GM12892 (cell line): ENCODE data around the gene MIA3.

Source experiments
- POLR2A ChIP-seq: IDR thresholded peaks from 2 replicates; pipeline ENCODE4 v1.6.1; 2011; ENCODE audit warnings: low read depth, low read length, control low read depth
- POLR2AphosphoS5 ChIP-seq: IDR thresholded peaks from 2 replicates; pipeline ENCODE4 v1.6.1; 2011; ENCODE audit warnings: low read depth, low read length, control low read depth

DNA sequence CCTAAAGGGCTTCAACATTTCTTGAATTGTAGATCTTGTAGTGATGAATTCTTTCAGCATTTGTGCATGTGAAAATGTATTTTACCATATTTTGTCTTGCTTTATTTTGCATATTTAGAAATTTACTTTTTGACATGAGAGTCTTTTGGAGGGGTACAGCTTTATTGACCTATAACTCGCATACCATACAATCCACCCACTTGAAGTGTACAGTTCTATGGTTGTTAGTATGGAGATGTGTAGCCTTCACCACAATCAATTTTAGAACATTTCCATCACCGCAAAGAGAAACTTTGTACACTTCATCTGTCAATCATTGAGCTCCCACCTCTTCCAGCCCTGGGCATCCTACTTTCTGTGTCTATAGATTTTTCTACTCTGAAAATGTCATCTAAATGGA is 7.2 kb upstream of the MIA3 start:
- TF ChIP-seq POLR2AphosphoS5 (no peak), POLR2A (no peak)
